Panc1 (cell line): ENCODE data around the gene PHIP. TPM values are rescaled to one million over a fixed set of nuclear protein-coding genes. Genes with fewer than 3 reads are reported as not detected.

Experiments used
- ATAC-seq: fragments of 200-7000 bp; cut with Tn5 transposase; 2 replicates; pipeline ENCODE4 v1.9.1; 2020; ENCODE audit warnings: mild to moderate bottlenecking, moderate library complexity
- BruUV-seq: library from RNA; stranded (reverse); fragments of 400-500 nt; replicated peaks from 2 replicates; lab custom pipeline; 2021; lab: Mats Ljungman, UMichigan
- CTCF ChIA-PET: fragments of 300-600 bp; sonication (Branson Sonifier 250); formaldehyde crosslinking; loops from one replicate; lab custom pipeline; 2022; ENCODE audit warnings: antibody characterized with exemption; lab: Charles Lee
- POLR2A ChIA-PET: fragments of 300-600 bp; sonication (Branson Sonifier 250); formaldehyde crosslinking; loops from one replicate; lab custom pipeline; 2022; ENCODE audit warnings: antibody characterized with exemption; lab: Charles Lee
- DNase-seq: peaks from one replicate; pipeline ENCODE4 v3.0.0-alpha.2; 2010; ENCODE audit warnings: low read depth, low spot score
- H3K27ac ChIP-seq: 2 replicates; pipeline ENCODE4 v1.5.1; 2011; ENCODE audit warnings: mild to moderate bottlenecking, low read length, inconsistent platforms
- H3K27me3 ChIP-seq: fragments of 200-500 bp; sonication (Bioruptor generic); 2 replicates; pipeline ENCODE4 v1.6.0; 2014; ENCODE audit warnings: low read length, inconsistent platforms; ENCODE audit not compliant: control insufficient read depth, insufficient read depth
- H3K36me3 ChIP-seq: fragments of 200-500 bp; sonication (Bioruptor generic); 2 replicates; pipeline ENCODE4 v1.5.1; 2014; ENCODE audit warnings: inconsistent platforms, mild to moderate bottlenecking, low read length, moderate library complexity; ENCODE audit not compliant: control insufficient read depth, insufficient read depth
- H3K4me1 ChIP-seq: 2 replicates; pipeline ENCODE4 v1.5.1; 2011; ENCODE audit warnings: inconsistent platforms, mild to moderate bottlenecking, low read length, moderate library complexity; ENCODE audit not compliant: control insufficient read depth, insufficient read depth
- H3K4me3 ChIP-seq, 2 experiments: 2 replicates each; pipeline ENCODE4 v1.5.1; 2011 to 2012; ENCODE audit warnings: low read depth in 2 of 2, low read length in 2 of 2, mild to moderate bottlenecking in 2 of 2, inconsistent platforms in 1 of 2, moderate library complexity in 1 of 2
- H3K9me3 ChIP-seq: fragments of 200-500 bp; sonication (Bioruptor generic); 2 replicates; pipeline ENCODE4 v1.5.1; 2014; ENCODE audit warnings: low read depth, mild to moderate bottlenecking, inconsistent platforms, low read length, moderate library complexity; ENCODE audit not compliant: control insufficient read depth, insufficient read depth
- POLR2AphosphoS5 ChIP-seq: IDR thresholded peaks from 2 replicates; pipeline ENCODE4 v1.6.1; 2012; ENCODE audit warnings: mild to moderate bottlenecking, low read depth, low read length, moderate library complexity
- REST ChIP-seq, 2 experiments: IDR thresholded peaks; 2 replicates each; pipeline ENCODE4 v1.6.1; 2011 to 2012; ENCODE audit warnings: low read depth in 2 of 2, control low read depth in 1 of 2, low read length in 1 of 2, mild to moderate bottlenecking in 1 of 2, moderate library complexity in 1 of 2; ENCODE audit not compliant: insufficient read depth in 1 of 2
- SIN3A ChIP-seq: IDR thresholded peaks from 2 replicates; pipeline ENCODE4 v1.6.1; 2012; ENCODE audit warnings: low read depth, mild to moderate bottlenecking, low read length, moderate library complexity, borderline replicate concordance; ENCODE audit not compliant: insufficient read depth
- TCF7L2 ChIP-seq: IDR thresholded peaks from 2 replicates; pipeline ENCODE4 v1.6.1; 2011; ENCODE audit warnings: mild to moderate bottlenecking, low read depth, low read length, inconsistent platforms
- in situ Hi-C: cut with HindIII; loops from 2 replicates; pipeline ENCODE4 v1.10.0; 2016; ENCODE audit warnings: low sequenced_read_pairs, low pct_unique_long_range_greater_than_20kb
- intact Hi-C: fragments of 100-400 bp; cut with micrococcal nuclease; formaldehyde crosslinking; loops from one replicate; pipeline ENCODE4 v1.10.0; 2022; ENCODE audit not compliant: unreplicated experiment
- total RNA-seq: library from RNA; stranded (reverse); gene quantifications from one replicate; pipeline ENCODE4 v1.2.1, GENCODE V29; 2021; ENCODE audit not compliant: unreplicated experiment
- TF ChIP-seq, protein P1 (sequence below): fragments of 450-650 bp; IDR thresholded peaks from 2 replicates; pipeline ENCODE4 v1.5.1; 2017; ENCODE audit warnings: mild to moderate bottlenecking

PHIP gene
- total RNA-seq, 1 experiment from 2014 or later, result 28.0 TPM

GRCh38 chr6:79070206-79070825 is 7.7 kb downstream of the PHIP start:
- Histone ChIP-seq H3K9me3 (no peaks in the 10 kb centered on the region), H3K4me3 (no peak overlapping the region), H3K27me3 (no peaks in the 10 kb centered on the region), H3K27ac (no peak overlapping the region), H3K36me3 (peaks cover 11% of the 10 kb centered on the region; the same call in 1 of the 2 replicates), H3K4me1 (peaks cover 16% of the 10 kb centered on the region; the same call in 1 of the 2 replicates)
- TF ChIP-seq TCF7L2 (no peak), POLR2AphosphoS5 (no peak), REST (IDR thresholded peaks at IDR 0.05; ENCODE audit: insufficient read depth in 1 of 2, low read depth in 2 of 2, low read length in 1 of 2) (no peak), SIN3A (no peak)
- TF ChIP-seq, protein P1, sequence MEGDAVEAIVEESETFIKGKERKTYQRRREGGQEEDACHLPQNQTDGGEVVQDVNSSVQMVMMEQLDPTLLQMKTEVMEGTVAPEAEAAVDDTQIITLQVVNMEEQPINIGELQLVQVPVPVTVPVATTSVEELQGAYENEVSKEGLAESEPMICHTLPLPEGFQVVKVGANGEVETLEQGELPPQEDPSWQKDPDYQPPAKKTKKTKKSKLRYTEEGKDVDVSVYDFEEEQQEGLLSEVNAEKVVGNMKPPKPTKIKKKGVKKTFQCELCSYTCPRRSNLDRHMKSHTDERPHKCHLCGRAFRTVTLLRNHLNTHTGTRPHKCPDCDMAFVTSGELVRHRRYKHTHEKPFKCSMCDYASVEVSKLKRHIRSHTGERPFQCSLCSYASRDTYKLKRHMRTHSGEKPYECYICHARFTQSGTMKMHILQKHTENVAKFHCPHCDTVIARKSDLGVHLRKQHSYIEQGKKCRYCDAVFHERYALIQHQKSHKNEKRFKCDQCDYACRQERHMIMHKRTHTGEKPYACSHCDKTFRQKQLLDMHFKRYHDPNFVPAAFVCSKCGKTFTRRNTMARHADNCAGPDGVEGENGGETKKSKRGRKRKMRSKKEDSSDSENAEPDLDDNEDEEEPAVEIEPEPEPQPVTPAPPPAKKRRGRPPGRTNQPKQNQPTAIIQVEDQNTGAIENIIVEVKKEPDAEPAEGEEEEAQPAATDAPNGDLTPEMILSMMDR, result no peak
- no peak for ATAC-seq
- in situ Hi-C loops, result loop anchor here (25.0 kb wide), 1 partner anchor 167 kb away; the partner anchor contains the start of gene HMGN3
- intact Hi-C loops, result no loop called here
- no TSS peak for BruUV-seq
- POLR2A ChIA-PET, result no interaction called here
- CTCF ChIA-PET, result no interaction called here
- no peak for DNase-seq

- TF ChIP-seq, protein P1, result no peak
- TF ChIP-seq TCF7L2 (no peak), POLR2AphosphoS5 (no peak), SIN3A (no peak), REST (IDR thresholded peaks at IDR 0.05; ENCODE audit: insufficient read depth in 1 of 2, low read depth in 2 of 2, low read length in 1 of 2) (no peak)
- ChIA-PET CTCF (no interaction called here), POLR2A (no interaction called here)
- Histone ChIP-seq H3K4me1 (no peaks in the 10 kb centered on the region; the same call in 1 of the 2 replicates), H3K27me3 (no peaks in the 10 kb centered on the region), H3K27ac (no peak overlapping the region), H3K9me3 (no peaks in the 10 kb centered on the region), H3K36me3 (peaks cover 10% of the 10 kb centered on the region; the same call in 1 of the 2 replicates), H3K4me3 (no peak overlapping the region)
- ATAC-seq (no peak), DNase-seq (no peak)
- intact Hi-C loops, result no loop called here
- in situ Hi-C loops, result loop anchor here (25.0 kb wide), 1 partner anchor 170 kb away; the partner anchor contains the start of gene HMGN3
- BruUV-seq, result no TSS peak
Observed at GRCh38 chr6:79066828-79067227, 11.2 kb downstream of the PHIP start.
